Endothelial cell of umbilical vein (primary cell): Measurements from ENCODE around the gene HSPA1B. TPM values are rescaled to one million over a fixed set of nuclear protein-coding genes. Genes with fewer than 3 reads are reported as not detected.

ENCODE experiments used
- BruUV-seq: library from RNA; stranded (reverse); fragments of 400-500 nt; replicated peaks from 2 replicates; lab custom pipeline; 2021; lab: Mats Ljungman, UMichigan
- CTCF ChIA-PET: fragments of 300-600, 350-600 bp; sonication (Branson Sonifier 250); formaldehyde crosslinking; loops from one replicate; lab custom pipeline; 2021; ENCODE audit warnings: antibody characterized with exemption, inconsistent platforms; lab: Charles Lee
- POLR2A ChIA-PET: fragments of 300-600, 350-600 bp; sonication (Branson Sonifier 250); formaldehyde crosslinking; loops from one replicate; lab custom pipeline; 2021; ENCODE audit warnings: antibody characterized with exemption, inconsistent platforms; lab: Charles Lee
- DNase-seq: peaks from one replicate; pipeline ENCODE4 v3.0.0-alpha.2; 2011; ENCODE audit warnings: low read depth, low spot score
- FAIRE-seq: peaks from 2 replicates; lab custom pipeline; 2011; peaks lifted over from hg19 to GRCh38; lab: Jason Lieb, UNC
- H2AFZ ChIP-seq: 2 replicates; pipeline ENCODE4 v1.6.0; 2012; ENCODE audit warnings: low read depth, low read length, control low read depth, inconsistent platforms
- H3K27ac ChIP-seq: 2 replicates; pipeline ENCODE4 v1.5.1; 2011; ENCODE audit warnings: low read depth, mild to moderate bottlenecking, control low read depth, low read length, moderate library complexity; ENCODE audit not compliant: insufficient read depth
- H3K27me3 ChIP-seq, 2 experiments: 2 replicates each; pipeline versions ENCODE4 v1.6.0 to v1.6.1; 2011; ENCODE audit warnings: low read length in 2 of 2, mixed read lengths in 1 of 2; ENCODE audit not compliant: control insufficient read depth in 2 of 2, insufficient read depth in 2 of 2
- H3K36me3 ChIP-seq, 2 experiments: 2 replicates in 1 of 2; 3 replicates in 1 of 2; pipeline ENCODE4 v1.5.1; 2011; ENCODE audit warnings: low read length in 2 of 2, mild to moderate bottlenecking in 1 of 2, moderate library complexity in 1 of 2; ENCODE audit not compliant: control insufficient read depth in 2 of 2, insufficient read depth in 2 of 2; ENCODE audit errors: extremely low read depth in 1 of 2
- H3K4me1 ChIP-seq: 3 replicates; pipeline ENCODE4 v1.5.1; 2011; ENCODE audit warnings: mild to moderate bottlenecking, low read length; ENCODE audit not compliant: control insufficient read depth, insufficient read depth; ENCODE audit errors: extremely low read depth
- H3K4me2 ChIP-seq: 2 replicates; pipeline ENCODE4 v1.6.1; 2011; ENCODE audit warnings: low read length, control low read depth, mixed read lengths; ENCODE audit not compliant: insufficient read depth
- H3K4me3 ChIP-seq, 3 experiments: fragments of 200-600 bp in 1 of 3; sonication (generic), shearing (Covaris generic) in 1 of 3; replicated peaks in 1 of 3; 2 replicates each; pipeline ENCODE4 v1.5.1; 2011 to 2016; ENCODE audit warnings: control low read depth in 3 of 3, low read length in 3 of 3, mild to moderate bottlenecking in 2 of 3, inconsistent platforms in 1 of 3, low read depth in 1 of 3, moderate library complexity in 1 of 3; ENCODE audit not compliant: insufficient read depth in 1 of 3
- H3K79me2 ChIP-seq: 2 replicates; pipeline ENCODE4 v1.6.0; 2012; ENCODE audit warnings: low read length, inconsistent platforms; ENCODE audit not compliant: control insufficient read depth, insufficient read depth
- H3K9ac ChIP-seq: replicated peaks from 2 replicates; pipeline ENCODE3; 2011; ENCODE audit warnings: low read length, control low read depth; ENCODE audit not compliant: insufficient read depth; ENCODE audit errors: extremely low read depth
- H3K9me1 ChIP-seq: replicated peaks from 3 replicates; pipeline ENCODE4 v1.6.0; 2011; ENCODE audit warnings: mild to moderate bottlenecking, low read length; ENCODE audit not compliant: control insufficient read depth, insufficient read depth; ENCODE audit errors: extremely low read depth
- H3K9me3 ChIP-seq: replicated peaks from 2 replicates; pipeline ENCODE4 v1.5.1; 2012; ENCODE audit warnings: low read length, inconsistent platforms; ENCODE audit not compliant: control insufficient read depth, insufficient read depth
- H4K20me1 ChIP-seq: replicated peaks from 2 replicates; pipeline ENCODE3; 2011; ENCODE audit warnings: mild to moderate bottlenecking, low read length; ENCODE audit not compliant: control insufficient read depth, insufficient read depth; ENCODE audit errors: extremely low read depth
- CTCF ChIP-seq, 2 donors: IDR thresholded peaks; 1 replicate in 1 of 2; 2 replicates in 1 of 2; pipeline ENCODE4 v1.5.1; 2011; ENCODE audit warnings: low read length in 2 of 2, mild to moderate bottlenecking in 2 of 2, moderate library complexity in 2 of 2, control low read depth in 1 of 2, inconsistent platforms in 1 of 2, low read depth in 1 of 2; ENCODE audit not compliant: insufficient read depth in 1 of 2; ENCODE audit errors: extremely low read depth in 1 of 2
- EZH2 ChIP-seq: IDR thresholded peaks from 2 replicates; pipeline ENCODE4 v1.6.1; 2012; ENCODE audit warnings: borderline replicate concordance, low read depth, mild to moderate bottlenecking, moderate library complexity, low read length, inconsistent platforms; ENCODE audit not compliant: severe bottlenecking
- FOS ChIP-seq: IDR thresholded peaks from 2 replicates; pipeline ENCODE4 v1.6.1; 2011; ENCODE audit warnings: mild to moderate bottlenecking, low read length, moderate library complexity, borderline replicate concordance; ENCODE audit not compliant: insufficient read depth
- GATA2 ChIP-seq: IDR thresholded peaks from 2 replicates; pipeline ENCODE4 v1.7.0; 2011; ENCODE audit warnings: low read depth, mild to moderate bottlenecking, moderate library complexity, mixed read lengths, low read length; ENCODE audit not compliant: insufficient read length, insufficient read depth
- JUN ChIP-seq: IDR thresholded peaks from 2 replicates; pipeline ENCODE4 v1.6.1; 2011; ENCODE audit warnings: borderline replicate concordance, low read depth; ENCODE audit not compliant: insufficient read length, insufficient read depth
- MYC ChIP-seq: IDR thresholded peaks from one replicate; pipeline ENCODE4 v1.6.1; 2011; ENCODE audit warnings: mild to moderate bottlenecking, low read depth, low read length
- POLR2A ChIP-seq: IDR thresholded peaks from 2 replicates; pipeline ENCODE4 v1.6.1; 2012; ENCODE audit warnings: low read depth, mild to moderate bottlenecking, control low read depth, low read length
- POLR2AphosphoS5 ChIP-seq: IDR thresholded peaks from 2 replicates; pipeline ENCODE4 v1.6.1; 2012; ENCODE audit warnings: low read depth, mild to moderate bottlenecking, control low read depth, low read length, moderate library complexity; ENCODE audit not compliant: insufficient read depth
- dilution Hi-C: fragments of 300-500 bp; cut with MboI; formaldehyde crosslinking; loops from one replicate; pipeline ENCODE4 v1.15.0; 2019; ENCODE audit warnings: low sequenced_read_pairs; ENCODE audit not compliant: extremely low pct_ligation_motif_present
- intact Hi-C: fragments of 100-400 bp; cut with micrococcal nuclease; formaldehyde crosslinking; loops from one replicate; pipeline ENCODE4 v1.10.0; 2022
- polyA plus RNA-seq, 4 experiments: library from polyadenylated mRNA; depleted of rRNA in 3 of 4; stranded (reverse) in 3 of 4; unstranded in 1 of 4; fragments of >200 nt; gene quantifications; 2 replicates each; pipeline versions ENCODE4 v1.2.1 to v1.2.3, GENCODE V29; 2011 to 2012; ENCODE audit warnings: missing spikeins in 1 of 4
- total RNA-seq: library from RNA; stranded (reverse); gene quantifications from 2 replicates; pipeline ENCODE4 v1.2.3, GENCODE V29; 2021
- TF ChIP-seq, protein P1 (sequence below): IDR thresholded peaks from 2 replicates; pipeline ENCODE4 v1.6.1; 2011; ENCODE audit not compliant: insufficient read depth, insufficient read length

HSPA1B gene
- total and polyA plus RNA-seq, 2 donors (not counting 3 experiments of a cell fraction or from before 2014, with no cell fraction given): 27.1 to 54.0 TPM

GRCh38 chr6:31869343-31869742 lies 41.8 kb downstream of the HSPA1B start:
- dilution Hi-C loops: no loop called here

More at GRCh38 chr6:31869343-31869742, 41.8 kb downstream of the HSPA1B start:
- intact Hi-C loops: no loop called here
- ChIA-PET POLR2A (no interaction called here), CTCF (interaction anchor here (1.6 kb wide), 1 partner anchor 13 kb away, joined by 4 read pairs; no protein-coding TSS in a partner anchor)
- H3K27me3 ChIP-seq: no peaks in the 10 kb centered on the region
- FAIRE-seq (no peak), DNase-seq (no peak)
- BruUV-seq: no TSS peak
- H2AFZ ChIP-seq: no peak overlapping the region
- H3K4me1 ChIP-seq: no peaks in the 10 kb centered on the region
- no peak overlapping the region for H3K9ac ChIP-seq
- H4K20me1 ChIP-seq: no peaks in the 10 kb centered on the region
- no peaks in the 10 kb centered on the region for H3K79me2 ChIP-seq
- no peak for TF ChIP-seq MYC
- TF ChIP-seq GATA2: no peak
- TF ChIP-seq EZH2: no peak
- TF ChIP-seq FOS: no peak
- no peak for TF ChIP-seq POLR2A
- no peak for TF ChIP-seq POLR2AphosphoS5
- TF ChIP-seq JUN: no peak
- TF ChIP-seq CTCF (IDR thresholded peaks at IDR 0.05; ENCODE audit: extremely low read depth in 1 of 2, insufficient read depth in 1 of 2, low read depth in 1 of 2, low read length in 2 of 2): no peak
- TF ChIP-seq, protein P1, sequence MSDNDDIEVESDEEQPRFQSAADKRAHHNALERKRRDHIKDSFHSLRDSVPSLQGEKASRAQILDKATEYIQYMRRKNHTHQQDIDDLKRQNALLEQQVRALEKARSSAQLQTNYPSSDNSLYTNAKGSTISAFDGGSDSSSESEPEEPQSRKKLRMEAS: no peak
- no peak overlapping the region for H3K4me2 ChIP-seq
- H3K4me3 ChIP-seq: no peak overlapping the region
- no peaks in the 10 kb centered on the region for H3K9me3 ChIP-seq
- H3K27ac ChIP-seq: no peak overlapping the region
- H3K9me1 ChIP-seq: no peaks in the 10 kb centered on the region
- no peaks in the 10 kb centered on the region for H3K36me3 ChIP-seq
